Large intestine (tissue), 3 donors: ENCODE measurements around the gene PRXL2C. TPM values are rescaled to one million over a fixed set of nuclear protein-coding genes. Genes with fewer than 3 reads are reported as not detected.
A peak's percentile ranks its signal among the peaks of the same experiment; 100 is the strongest.
"Not testable (repeated sequence)": the region's sequence is repeated elsewhere in the genome, so short reads cannot be mapped to it uniquely, and the experiment has no call there.

Source experiments
- DNase-seq, 2 donors: peaks; one replicate each; pipeline versions ENCODE4 v3.0.0 to v3.0.0-alpha.2; 2013
- H3K27ac ChIP-seq: one replicate; pipeline ENCODE4 v1.5.1; 2013; ENCODE audit warnings: low read length
- H3K27me3 ChIP-seq: 2 replicates; pipeline ENCODE4 v1.6.1; 2013; ENCODE audit warnings: low read length; ENCODE audit not compliant: control insufficient read depth, insufficient read depth
- H3K36me3 ChIP-seq: 2 replicates; pipeline ENCODE4 v1.6.1; 2013; ENCODE audit warnings: low read length; ENCODE audit not compliant: control insufficient read depth, insufficient read depth
- H3K4me1 ChIP-seq: one replicate; pipeline ENCODE4 v1.6.1; 2013; ENCODE audit warnings: low read length; ENCODE audit not compliant: control insufficient read depth, insufficient read depth
- H3K4me3 ChIP-seq: one replicate; pipeline ENCODE4 v1.5.1; 2013; ENCODE audit warnings: low read length
- H3K9me3 ChIP-seq: one replicate; pipeline ENCODE4 v1.6.1; 2013; ENCODE audit warnings: mild to moderate bottlenecking, low read depth, low read length, moderate library complexity; ENCODE audit not compliant: control insufficient read depth
- WGBS: methylation state at CpG from one replicate; pipeline ENCODE4 v1.1.5; 2013; ENCODE audit warnings: low lambda C conversion rate; ENCODE audit not compliant: insufficient coverage; 5-methylcytosine and 5-hydroxymethylcytosine counted together
- polyA plus RNA-seq: library from polyadenylated mRNA; unstranded; fragments of 120-200 nt; gene quantifications from one replicate; pipeline ENCODE4 v1.2.1, GENCODE V29; 2013

Gene PRXL2C
- polyA plus RNA-seq, 1 donor = 5.9 TPM

GRCh38 chr9:96673786-96674185 lies 18.7 kb upstream of the PRXL2C start:
- 100% methylated on average over 1 of the region's 4 CpGs for WGBS
- not testable (repeated sequence) for H3K4me3 ChIP-seq, H3K4me1 ChIP-seq, H3K9me3 ChIP-seq, DNase-seq, H3K36me3 ChIP-seq, H3K27ac ChIP-seq, H3K27me3 ChIP-seq

GRCh38 chr9:96668868-96669534 lies 13.9 kb upstream of the PRXL2C start:
- Histone ChIP-seq H3K36me3 (no peaks in the 10 kb centered on the region), H3K27ac (no peak overlapping the region), H3K9me3 (no peaks in the 10 kb centered on the region), H3K4me3 (no peak overlapping the region), H3K4me1 (no peaks in the 10 kb centered on the region), H3K27me3 (no peaks in the 10 kb centered on the region)
- no peak for DNase-seq
- WGBS = 83% methylated on average over 1 of the region's 20 CpGs

DNA sequence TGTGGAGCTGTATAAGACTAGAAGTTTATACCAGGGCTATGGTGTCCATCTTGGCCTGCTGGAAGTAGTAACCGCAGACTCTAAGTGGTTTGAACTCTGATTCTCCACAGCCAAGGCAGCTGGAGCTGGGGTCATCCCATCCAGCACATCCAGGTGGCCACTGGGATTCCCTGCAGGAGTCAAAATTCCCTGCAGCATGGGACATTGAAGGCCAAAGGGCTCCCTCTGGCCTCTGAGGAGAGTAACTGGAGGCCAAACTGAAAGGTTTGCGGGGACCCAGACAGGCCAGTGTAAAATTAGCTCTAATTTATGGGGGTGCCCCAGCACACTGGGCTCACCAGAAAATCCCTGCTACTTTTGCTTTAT lies 12.2 kb upstream of the PRXL2C start:
- Histone ChIP-seq H3K4me3 (no peak overlapping the region), H3K4me1 (no peaks in the 10 kb centered on the region), H3K9me3 (no peaks in the 10 kb centered on the region), H3K27ac (no peak overlapping the region), H3K36me3 (no peaks in the 10 kb centered on the region), H3K27me3 (no peaks in the 10 kb centered on the region)
- WGBS = no CpG with 5 or more reads among the region's 2 CpGs
- no peak for DNase-seq

DNA sequence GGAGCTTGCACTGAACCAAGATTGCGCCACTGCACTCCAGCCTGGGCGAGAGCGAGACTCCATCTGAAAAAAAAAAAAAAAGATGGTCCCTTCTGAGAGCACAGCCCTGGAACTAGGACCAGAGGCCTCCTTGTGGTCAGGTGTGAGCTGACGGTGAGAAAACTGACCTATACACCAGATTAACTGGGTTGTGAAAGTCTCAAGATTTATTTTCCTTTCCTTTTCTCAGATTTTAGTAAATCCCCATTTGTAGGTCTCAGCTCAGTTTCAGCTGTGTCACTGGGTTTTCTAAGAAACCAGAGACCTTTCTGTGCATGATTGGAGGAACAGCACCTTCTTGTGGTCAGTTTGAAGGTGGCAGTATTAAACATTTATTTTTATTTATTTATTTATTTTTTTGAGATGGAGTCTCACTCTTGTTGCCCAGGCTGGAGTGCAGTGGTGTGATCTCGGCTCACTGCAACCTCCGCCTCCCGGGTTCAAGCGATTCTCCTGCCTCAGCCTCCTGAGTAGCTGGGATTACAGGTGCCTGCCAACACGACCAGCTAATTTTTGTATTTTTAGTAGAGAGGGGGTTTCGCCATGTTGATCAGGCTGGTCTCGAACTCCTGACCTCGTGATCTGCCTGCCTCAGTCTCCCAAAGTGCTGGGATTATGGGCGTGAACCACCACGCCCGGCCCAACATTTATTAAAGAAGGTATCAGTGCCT lies 11.7 kb upstream of the PRXL2C start:
- H3K27ac ChIP-seq, H3K27me3 ChIP-seq, H3K4me1 ChIP-seq, H3K36me3 ChIP-seq, H3K9me3 ChIP-seq, H3K4me3 ChIP-seq: not testable (repeated sequence)
- WGBS = no CpG with 5 or more reads among the region's 15 CpGs
- DNase-seq = peak in 1 of 2 donors; percentile 34

DNA sequence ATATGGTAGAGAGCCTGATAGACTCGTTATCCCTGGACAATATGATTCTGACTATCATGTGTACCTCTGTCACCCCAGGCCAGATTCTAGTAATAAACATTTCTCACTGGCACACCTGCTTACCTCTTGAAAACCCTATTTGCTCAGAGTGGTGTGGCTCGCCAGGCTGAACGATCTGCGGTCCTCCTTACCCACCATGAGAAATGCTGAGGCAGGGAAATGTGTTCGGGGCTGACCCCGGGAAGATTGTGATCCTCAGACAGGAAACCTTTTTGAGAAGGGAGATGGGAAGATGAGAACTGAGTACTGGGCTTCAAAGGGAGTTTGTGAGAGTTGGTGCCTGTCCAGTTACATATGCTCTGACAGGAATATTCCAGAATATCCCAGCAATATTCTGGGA lies 10.7 kb upstream of the PRXL2C start:
- no peaks in the 10 kb centered on the region for H3K4me1 ChIP-seq
- no peaks in the 10 kb centered on the region for H3K9me3 ChIP-seq
- no CpG with 5 or more reads among the region's 6 CpGs for WGBS
- DNase-seq = no peak
- H3K4me3 ChIP-seq = no peak overlapping the region
- H3K36me3 ChIP-seq = no peaks in the 10 kb centered on the region
- no peak overlapping the region for H3K27ac ChIP-seq
- no peaks in the 10 kb centered on the region for H3K27me3 ChIP-seq

DNA sequence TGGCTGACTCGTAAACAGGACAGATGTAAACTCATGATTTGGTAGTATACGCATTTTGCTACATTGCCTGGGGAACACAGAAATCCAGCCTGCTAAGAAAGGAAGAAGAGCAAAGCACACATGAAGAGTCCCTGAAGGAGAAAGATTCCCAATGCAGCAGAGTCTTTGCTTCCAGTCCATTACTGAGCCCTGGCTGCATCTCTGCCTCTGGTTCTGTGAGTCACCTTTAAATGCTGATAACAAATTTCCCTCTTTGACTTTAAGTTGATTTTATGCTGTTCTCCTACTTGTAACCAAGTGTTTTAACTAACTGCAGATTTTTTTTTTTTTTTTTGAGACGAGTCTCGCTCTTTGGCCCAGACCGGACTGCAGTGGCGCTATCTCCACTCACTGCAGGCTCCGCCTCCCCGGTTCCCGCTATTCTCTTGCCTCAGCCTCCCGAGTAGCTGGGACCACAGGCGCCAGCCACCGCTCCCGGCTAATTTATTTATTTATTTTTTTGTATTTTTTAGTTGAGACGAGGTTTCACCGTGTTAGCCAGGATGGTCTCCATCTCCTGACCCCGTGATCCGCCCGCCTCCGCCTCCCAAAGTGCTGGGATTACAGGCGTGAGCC lies 8.5 kb upstream of the PRXL2C start:
- Histone ChIP-seq H3K36me3 (no peaks in the 10 kb centered on the region), H3K4me1 (no peaks in the 10 kb centered on the region), H3K27ac (no peak overlapping the region), H3K9me3 (no peaks in the 10 kb centered on the region), H3K4me3 (no peak overlapping the region), H3K27me3 (no peaks in the 10 kb centered on the region)
- WGBS = 100% methylated on average over 2 of the region's 20 CpGs
- DNase-seq = no peak

- WGBS = no CpG with 5 or more reads among the region's 4 CpGs
- no peak for DNase-seq
- no peaks in the 10 kb centered on the region for H3K36me3 ChIP-seq
These were observed 6.6 kb upstream of the PRXL2C start for GRCh38 chr9:96661711-96662110.

GRCh38 chr9:96660692-96661248 lies 5.7 kb upstream of the PRXL2C start:
- WGBS = no CpG with 5 or more reads among the region's 7 CpGs
- H3K27ac ChIP-seq = no peak overlapping the region
- H3K4me3 ChIP-seq = no peak overlapping the region
- H3K9me3 ChIP-seq = no peaks in the 10 kb centered on the region
- no peak for DNase-seq
- H3K4me1 ChIP-seq = no peaks in the 10 kb centered on the region
- H3K36me3 ChIP-seq = no peaks in the 10 kb centered on the region
- no peaks in the 10 kb centered on the region for H3K27me3 ChIP-seq

More at GRCh38 chr9:96661711-96662110, 6.6 kb upstream of the PRXL2C start:
- Histone ChIP-seq H3K9me3 (no peaks in the 10 kb centered on the region), H3K27me3 (no peaks in the 10 kb centered on the region), H3K4me3 (no peak overlapping the region), H3K4me1 (no peaks in the 10 kb centered on the region), H3K27ac (no peak overlapping the region)

DNA sequence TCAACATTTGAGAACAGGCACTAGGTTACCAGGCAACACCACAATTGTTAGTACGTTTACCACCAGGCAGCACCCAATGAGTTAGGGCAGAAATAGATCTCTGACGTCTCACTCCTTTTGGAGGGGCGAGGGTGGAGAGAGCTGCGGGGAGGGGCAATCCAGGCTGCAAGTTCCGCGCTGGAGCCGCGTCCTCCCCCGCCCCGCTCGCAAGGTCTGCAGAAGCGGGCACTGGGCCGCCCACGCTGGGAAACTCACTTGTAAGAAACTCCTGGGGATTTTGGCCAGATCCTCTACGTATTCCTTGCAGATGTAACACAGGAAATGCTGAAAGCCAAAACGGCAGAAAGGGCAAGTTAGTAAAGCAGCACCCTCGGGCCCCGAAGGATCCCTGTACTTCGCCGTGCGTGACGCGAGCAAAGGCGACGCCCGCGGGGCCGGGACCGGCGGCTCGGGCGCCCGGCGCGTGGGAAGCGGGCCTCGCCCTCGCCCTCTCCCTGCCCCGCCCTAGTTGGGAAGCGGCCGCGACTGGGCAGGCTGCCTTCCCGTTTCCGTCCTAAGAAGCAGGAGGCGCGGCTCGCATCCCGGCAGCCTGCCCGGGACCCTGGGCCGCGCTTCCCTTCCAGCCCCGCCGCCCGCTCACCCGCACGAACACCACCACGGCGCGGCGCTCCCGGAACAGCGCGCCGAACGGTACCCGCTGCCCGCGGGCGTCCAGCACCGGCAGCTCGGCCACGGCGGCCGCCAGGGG lies 493 bp downstream of the PRXL2C start:
- H3K27me3 ChIP-seq = no peaks in the 10 kb centered on the region

DNA sequence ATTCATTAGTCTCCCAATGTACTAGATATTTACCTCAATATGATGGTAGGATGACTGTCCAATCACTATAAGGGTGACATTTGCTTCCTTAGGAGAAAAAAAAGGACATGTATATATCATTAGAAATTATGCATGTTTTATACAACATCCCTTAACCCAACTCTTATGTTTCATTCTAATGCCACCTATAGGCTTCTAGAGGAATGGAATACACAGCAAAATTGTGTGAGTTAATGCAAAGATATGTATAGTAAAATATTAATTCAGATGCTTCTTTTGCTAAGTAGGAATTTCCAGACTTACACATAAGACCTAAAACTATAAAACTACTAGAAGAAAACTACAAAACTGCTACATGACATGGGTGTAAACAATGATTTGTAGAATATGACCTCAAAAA lies 3.5 kb downstream of the PRXL2C start:
- Histone ChIP-seq H3K4me1 (no peaks in the 10 kb centered on the region), H3K27me3 (no peaks in the 10 kb centered on the region)

More for the DNA sequence above, 493 bp downstream of the PRXL2C start:
- Histone ChIP-seq H3K27ac (peak overlapping the region; percentile 78), H3K9me3 (no peaks in the 10 kb centered on the region), H3K4me3 (peak overlapping the region; percentile 58), H3K36me3 (peaks cover 10% of the 10 kb centered on the region), H3K4me1 (no peaks in the 10 kb centered on the region)
- peak; percentile 73 to 84 for DNase-seq
- WGBS = no CpG with 5 or more reads among the region's 74 CpGs

More for the DNA sequence above, 3.5 kb downstream of the PRXL2C start:
- Histone ChIP-seq H3K9me3 (no peaks in the 10 kb centered on the region), H3K27ac (no peak overlapping the region), H3K36me3 (peaks cover 11% of the 10 kb centered on the region), H3K4me3 (no peak overlapping the region)
- DNase-seq = no peak
